Measurements from ENCODE around the gene IGIP. TPM values are rescaled to one million over a fixed set of nuclear protein-coding genes. Genes with fewer than 3 reads are reported as not detected.
A peak's percentile ranks its signal among the peaks of the same experiment; 100 is the strongest.

IGIP gene
- polyA plus RNA-seq, 1 of the 3 experiments (the other 2 are of a cell fraction) = 0.72 TPM

- H3K9ac ChIP-seq = no peak overlapping the region
- no peak overlapping the region; a peak in 1 of 4 replicates for H3K27ac ChIP-seq (ENCODE audit: low read depth in 2 of 2, low read length in 1 of 2)
- TF ChIP-seq FOXM1 (IDR thresholded peaks at IDR 0.05; ENCODE audit: low read depth) = no peak
- TF ChIP-seq REST (IDR thresholded peaks at IDR 0.05; ENCODE audit: low read depth, low read length) = no peak
- no peak for TF ChIP-seq JUND (IDR thresholded peaks at IDR 0.05)
- no peak for TF ChIP-seq YY1 (IDR thresholded peaks at IDR 0.05; ENCODE audit: low read depth)
- TF ChIP-seq MAX (IDR thresholded peaks at IDR 0.05; ENCODE audit: low read depth) = no peak
- no peak for TF ChIP-seq TCF12 (IDR thresholded peaks at IDR 0.05)
- TF ChIP-seq SIN3A (IDR thresholded peaks at IDR 0.05; ENCODE audit: borderline replicate concordance, low read depth, low read length) = no peak
- TF ChIP-seq GATA2 (CRISPR knock-in tag; IDR thresholded peaks at IDR 0.05) = no peak
- 0 out of 2 replicates have a peak, but pooled peaks have one; percentile 25 for TF ChIP-seq ELF1 (IDR thresholded peaks at IDR 0.05)
- TF ChIP-seq RXRA (IDR thresholded peaks at IDR 0.05; ENCODE audit: borderline replicate concordance, low read depth) = no peak
- TF ChIP-seq FOXJ3 (CRISPR knock-in tag; IDR thresholded peaks at IDR 0.05) = no peak
- no peak for TF ChIP-seq FOSL2 (IDR thresholded peaks at IDR 0.05; ENCODE audit: borderline replicate concordance, low read depth)
- TF ChIP-seq EZH2phosphoT487 (IDR thresholded peaks at IDR 0.05; ENCODE audit: borderline replicate concordance, low read depth) = no peak
- TF ChIP-seq USF2 (IDR thresholded peaks at IDR 0.05; ENCODE audit: borderline replicate concordance, low read depth, low read length) = no peak
- TF ChIP-seq RAD21 (IDR thresholded peaks at IDR 0.05; ENCODE audit: low read length) = peak; percentile 94
- no peak for TF ChIP-seq RFX5 (IDR thresholded peaks at IDR 0.05; ENCODE audit: low read length)
- TF ChIP-seq CTCF (IDR thresholded peaks at IDR 0.05) = peak; percentile 92
- no peak for TF ChIP-seq IRF3 (IDR thresholded peaks at IDR 0.05; ENCODE audit: low read depth, low read length)
- TF ChIP-seq POLR2AphosphoS5 (IDR thresholded peaks at IDR 0.05; ENCODE audit: low read depth, low read length) = no peak
- 0 out of 2 replicates have a peak, but pooled peaks have one; percentile 4 for TF ChIP-seq RCOR1 (IDR thresholded peaks at IDR 0.05; ENCODE audit: low read length)
- TF ChIP-seq NRF1 (IDR thresholded peaks at IDR 0.05; ENCODE audit: low read depth, low read length) = no peak
- TF ChIP-seq PBX3 (IDR thresholded peaks at IDR 0.05) = peak; percentile 66
- TF ChIP-seq NFIC (IDR thresholded peaks at IDR 0.05; ENCODE audit: borderline replicate concordance) = no peak
- TF ChIP-seq CHD2 (IDR thresholded peaks at IDR 0.05; ENCODE audit: low read length, partially characterized antibody) = no peak
- TF ChIP-seq MXI1 (IDR thresholded peaks at IDR 0.05; ENCODE audit: low read depth, low read length) = no peak
Measured at GRCh38 chr5:140157032-140157781, 31.5 kb downstream of the IGIP start.

More at GRCh38 chr5:140157032-140157781, 31.5 kb downstream of the IGIP start:
- DNase-seq = peak; percentile 92
- Histone ChIP-seq H3K4me3 (ENCODE audit: low read depth in 2 of 2, low read length in 1 of 2) (peak overlapping the region; percentile 35 to 46), H3K9me2 (no peaks in the 10 kb centered on the region), H3F3A (replicated peaks; ENCODE audit: insufficient read depth) (peaks cover 5% of the 10 kb centered on the region), H3K27me3 (ENCODE audit: insufficient read depth) (no peaks in the 10 kb centered on the region), H3K9me3 (no peaks in the 10 kb centered on the region), H2AFZ (ENCODE audit: low read depth) (peak overlapping the region; percentile 78; the same call in 1 of the 2 replicates), H4K20me1 (ENCODE audit: insufficient read depth) (no peaks in the 10 kb centered on the region), H3K79me2 (ENCODE audit: insufficient read depth) (no peaks in the 10 kb centered on the region), H3K36me3 (replicated peaks in 1 of 2; ENCODE audit: control insufficient read depth in 1 of 2, insufficient read depth in 2 of 2, low read length in 1 of 2) (no peaks in the 10 kb centered on the region), H3K4me2 (peak overlapping the region; percentile 60; the same call in 1 of the 2 replicates), H3K4me1 (ENCODE audit: control insufficient read depth in 1 of 2, insufficient read depth in 2 of 2, low read depth in 1 of 2, low read length in 1 of 2) (peaks cover 0 to 5% of the 10 kb centered on the region in 2 experiments; a peak in 1 of 4 replicates)
- ChIA-PET POLR2A (interaction anchor here (0.8 kb wide), 1 partner anchor 43 kb away, joined by 3 read pairs; the partner anchor contains the start of gene PURA), CTCF (interaction anchor here (0.7 to 13.5 kb wide), 27 partner anchors 10 to 442 kb away, joined by 3 to 147 read pairs (median 4); partner anchors contain the start of genes NRG2 and PURA)
- WGBS (ENCODE audit: low lambda C conversion rate) = 13% methylated on average over 19 of the region's 30 CpGs
